HG02763 (cell line): ENCODE results near the gene R3HDM2.

Experiments
- ATAC-seq: cut with Tn5 transposase; IDR thresholded peaks from one replicate; pipeline ENCODE4 v1.9.1; 2021; ENCODE audit warnings: mild to moderate bottlenecking, moderate library complexity; ENCODE audit not compliant: unreplicated experiment

Gene R3HDM2

GRCh38 chr12:57243521-57244311 lies 187.1 kb downstream of the R3HDM2 start:
- ATAC-seq, result no peak

- ATAC-seq, result peak; percentile 38
Observed at GRCh38 chr12:57242691-57243454, 188.0 kb downstream of the R3HDM2 start.

- ATAC-seq, result no peak
Observed at GRCh38 chr12:57242329-57242690, 188.5 kb downstream of the R3HDM2 start.

- no peak for ATAC-seq
Observed at GRCh38 chr12:57241402-57242310, 189.2 kb downstream of the R3HDM2 start.

GRCh38 chr12:57240926-57241401 lies 189.9 kb downstream of the R3HDM2 start:
- ATAC-seq, result no peak

GRCh38 chr12:57240066-57240921 lies 190.5 kb downstream of the R3HDM2 start:
- no peak for ATAC-seq

GRCh38 chr12:57239587-57240065 lies 191.2 kb downstream of the R3HDM2 start:
- ATAC-seq, result no peak

GRCh38 chr12:57238854-57239554 lies 191.8 kb downstream of the R3HDM2 start:
- peak; percentile 55 for ATAC-seq

- ATAC-seq, result no peak
Observed at GRCh38 chr12:57237932-57238853, 192.7 kb downstream of the R3HDM2 start.

GRCh38 chr12:57237596-57237931 lies 193.3 kb downstream of the R3HDM2 start:
- no peak for ATAC-seq

- no peak for ATAC-seq
Observed at GRCh38 chr12:57236925-57237595, 193.8 kb downstream of the R3HDM2 start.

- no peak for ATAC-seq
Observed at GRCh38 chr12:57236201-57236924, 194.5 kb downstream of the R3HDM2 start.

- ATAC-seq, result no peak
Observed at GRCh38 chr12:57235728-57236131, 195.1 kb downstream of the R3HDM2 start.

- ATAC-seq, result no peak
Observed at GRCh38 chr12:57235017-57235727, 195.7 kb downstream of the R3HDM2 start.

GRCh38 chr12:57234571-57235016 lies 196.2 kb downstream of the R3HDM2 start:
- ATAC-seq, result no peak

- ATAC-seq, result no peak
Observed at GRCh38 chr12:57234233-57234570, 196.6 kb downstream of the R3HDM2 start.
